Subcutaneous abdominal adipose tissue (tissue), 5 donors: Measurements from ENCODE around the gene HMCN2.

Source experiments
- H3K27ac ChIP-seq: one replicate; pipeline ENCODE4 v1.7.0; 2013; ENCODE audit warnings: low read depth, mild to moderate bottlenecking, inconsistent platforms, low read length, moderate library complexity
- H3K27me3 ChIP-seq, 5 donors: one replicate each; pipeline ENCODE4 v1.7.0; 2013; ENCODE audit warnings: low read length in 5 of 5, inconsistent platforms in 1 of 5; ENCODE audit not compliant: control insufficient read depth in 5 of 5, insufficient read depth in 4 of 5
- H3K36me3 ChIP-seq, 5 donors: one replicate each; pipeline ENCODE4 v1.7.0; 2013; ENCODE audit warnings: low read length in 5 of 5; ENCODE audit not compliant: control insufficient read depth in 5 of 5, insufficient read depth in 5 of 5
- H3K4me1 ChIP-seq, 5 donors: one replicate each; pipeline ENCODE4 v1.7.0; 2013; ENCODE audit warnings: low read length in 5 of 5, mild to moderate bottlenecking in 3 of 5, moderate library complexity in 1 of 5; ENCODE audit not compliant: control insufficient read depth in 5 of 5, insufficient read depth in 5 of 5
- H3K4me3 ChIP-seq, 5 donors: one replicate each; pipeline ENCODE4 v1.7.0; 2013; ENCODE audit warnings: low read length in 5 of 5, low read depth in 1 of 5
- H3K9ac ChIP-seq, 5 donors: one replicate each; pipeline ENCODE4 v1.7.0; 2013; ENCODE audit warnings: low read length in 5 of 5, mild to moderate bottlenecking in 4 of 5, moderate library complexity in 3 of 5
- H3K9me3 ChIP-seq, 5 donors: one replicate each; pipeline ENCODE4 v1.7.0; 2013; ENCODE audit warnings: low read length in 5 of 5; ENCODE audit not compliant: control insufficient read depth in 5 of 5
- donor health status: healthy.
- donor health status: healthy.
- donor health status: healthy.
- donor health status: healthy.
- donor health status: healthy.

The HMCN2 gene

GRCh38 chr9:130306823-130307666 lies 41.5 kb downstream of the HMCN2 start:
- Histone ChIP-seq H3K9ac (no peak overlapping the region), H3K27me3 (peaks cover 0 to 11% (median 5%) of the 10 kb centered on the region in 5 donors), H3K27ac (no peak overlapping the region), H3K4me1 (no peaks in the 10 kb centered on the region), H3K36me3 (no peaks in the 10 kb centered on the region), H3K9me3 (no peaks in the 10 kb centered on the region), H3K4me3 (no peak overlapping the region)

- no peak overlapping the region for H3K4me3 ChIP-seq
- no peaks in the 10 kb centered on the region for H3K36me3 ChIP-seq
- H3K9ac ChIP-seq, result no peak overlapping the region
- H3K9me3 ChIP-seq, result no peaks in the 10 kb centered on the region
- no peak overlapping the region for H3K27ac ChIP-seq
- H3K4me1 ChIP-seq, result no peaks in the 10 kb centered on the region
- H3K27me3 ChIP-seq, result peaks cover 0 to 11% (median 5%) of the 10 kb centered on the region in 5 donors
These were observed 42.0 kb downstream of the HMCN2 start for GRCh38 chr9:130307667-130307943.

GRCh38 chr9:130308081-130308571 lies 42.6 kb downstream of the HMCN2 start:
- H3K4me3 ChIP-seq, result no peak overlapping the region
- no peaks in the 10 kb centered on the region for H3K36me3 ChIP-seq
- no peak overlapping the region for H3K27ac ChIP-seq
- no peak overlapping the region for H3K9ac ChIP-seq
- no peaks in the 10 kb centered on the region for H3K9me3 ChIP-seq
- H3K27me3 ChIP-seq, result peaks cover 0 to 11% (median 5%) of the 10 kb centered on the region in 5 donors
- H3K4me1 ChIP-seq, result peaks cover 0 to 4% (median 0%) of the 10 kb centered on the region in 5 donors

DNA sequence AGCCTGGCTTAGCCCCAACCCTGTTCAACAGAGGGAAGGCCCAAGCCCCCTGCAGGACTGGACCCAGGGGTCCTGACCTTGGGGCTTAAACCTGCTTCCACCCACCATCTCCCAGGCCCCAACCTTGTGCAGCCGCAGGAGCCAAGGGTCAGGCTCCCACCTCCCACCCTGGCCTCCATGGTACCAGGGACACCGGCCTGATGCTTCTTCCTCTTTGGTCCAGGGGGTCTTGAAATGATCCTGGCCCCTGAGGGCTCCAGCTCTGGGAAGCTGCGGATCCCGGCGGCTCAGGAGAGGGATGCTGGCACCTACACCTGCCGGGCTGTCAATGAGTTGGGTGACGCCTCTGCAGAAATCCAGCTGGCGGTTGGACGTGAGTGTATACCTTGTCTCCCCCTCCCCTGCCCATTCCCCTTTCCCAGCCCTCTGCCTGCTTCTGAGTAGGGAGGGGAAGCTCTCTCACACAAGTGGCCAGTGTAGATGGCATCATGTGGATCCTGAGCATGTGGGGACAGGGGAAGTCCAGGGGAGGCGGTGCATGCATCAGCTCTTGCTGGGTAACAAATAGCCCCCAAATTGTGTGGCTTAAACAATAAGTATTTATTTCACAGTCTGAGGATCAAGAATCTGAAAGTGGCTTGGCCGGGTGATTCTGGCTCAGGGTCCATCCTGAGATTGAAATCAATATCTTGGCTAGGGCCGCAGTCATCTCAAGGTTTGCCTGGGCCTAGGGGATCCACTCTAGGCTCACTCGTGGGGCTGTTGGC lies 44.3 kb downstream of the HMCN2 start:
- H3K27ac ChIP-seq, result no peak overlapping the region

DNA sequence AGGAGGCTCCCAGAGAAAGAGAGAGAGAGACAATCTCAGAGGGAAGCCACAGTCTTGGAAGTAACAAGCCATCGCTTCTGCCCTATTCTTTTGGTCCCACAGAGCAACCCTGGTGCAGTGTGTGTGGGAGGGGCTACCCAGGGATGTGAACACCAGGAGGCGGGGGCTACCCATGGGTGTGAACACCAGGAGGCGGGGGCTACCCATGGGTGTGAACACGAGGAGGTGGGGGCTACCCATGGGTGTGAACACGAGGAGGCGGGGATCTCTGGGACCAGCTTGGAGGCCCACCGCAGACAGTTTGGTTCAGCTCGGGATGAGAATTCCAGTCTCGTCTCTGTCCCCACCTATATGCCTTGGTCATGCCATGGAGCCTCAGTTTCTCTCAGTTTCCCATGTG lies 44.9 kb downstream of the HMCN2 start:
- Histone ChIP-seq H3K36me3 (no peaks in the 10 kb centered on the region), H3K27me3 (peaks cover 0 to 4% (median 2%) of the 10 kb centered on the region in 5 donors), H3K9me3 (no peaks in the 10 kb centered on the region), H3K27ac (no peak overlapping the region), H3K4me3 (no peak overlapping the region), H3K4me1 (peaks cover 0 to 4% (median 0%) of the 10 kb centered on the region in 5 donors), H3K9ac (no peak overlapping the region)

More for the DNA sequence above, 44.3 kb downstream of the HMCN2 start:
- Histone ChIP-seq H3K4me3 (no peak overlapping the region), H3K27me3 (peaks cover 0 to 9% (median 4%) of the 10 kb centered on the region in 5 donors), H3K36me3 (no peaks in the 10 kb centered on the region), H3K4me1 (peaks cover 0 to 4% (median 0%) of the 10 kb centered on the region in 5 donors), H3K9me3 (no peaks in the 10 kb centered on the region), H3K9ac (no peak overlapping the region)

DNA sequence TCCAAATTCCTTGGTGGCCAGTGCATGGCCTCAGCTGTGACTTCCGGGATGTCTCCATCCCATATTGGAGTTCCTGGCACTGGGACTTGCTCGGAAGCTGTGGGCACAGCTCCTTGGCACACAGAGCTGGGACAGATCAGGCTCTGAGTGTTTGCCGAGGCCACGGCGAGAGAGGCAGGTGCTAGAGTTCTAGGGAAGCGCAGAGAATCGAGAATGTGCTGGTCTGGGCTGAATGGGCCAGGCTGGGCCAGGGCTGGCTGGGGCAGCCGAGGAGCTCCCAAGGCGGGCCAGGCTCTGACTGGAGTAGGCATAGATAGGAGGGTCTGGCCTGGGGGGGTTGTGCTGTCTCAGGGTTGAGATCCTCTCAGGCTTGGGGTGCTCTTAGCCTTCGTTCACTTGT lies 45.4 kb downstream of the HMCN2 start:
- Histone ChIP-seq H3K27ac (no peak overlapping the region), H3K9ac (no peak overlapping the region), H3K9me3 (no peaks in the 10 kb centered on the region), H3K4me1 (peaks cover 0 to 4% (median 0%) of the 10 kb centered on the region in 5 donors), H3K36me3 (no peaks in the 10 kb centered on the region), H3K27me3 (peaks cover 0 to 5% (median 1%) of the 10 kb centered on the region in 5 donors), H3K4me3 (no peak overlapping the region)

DNA sequence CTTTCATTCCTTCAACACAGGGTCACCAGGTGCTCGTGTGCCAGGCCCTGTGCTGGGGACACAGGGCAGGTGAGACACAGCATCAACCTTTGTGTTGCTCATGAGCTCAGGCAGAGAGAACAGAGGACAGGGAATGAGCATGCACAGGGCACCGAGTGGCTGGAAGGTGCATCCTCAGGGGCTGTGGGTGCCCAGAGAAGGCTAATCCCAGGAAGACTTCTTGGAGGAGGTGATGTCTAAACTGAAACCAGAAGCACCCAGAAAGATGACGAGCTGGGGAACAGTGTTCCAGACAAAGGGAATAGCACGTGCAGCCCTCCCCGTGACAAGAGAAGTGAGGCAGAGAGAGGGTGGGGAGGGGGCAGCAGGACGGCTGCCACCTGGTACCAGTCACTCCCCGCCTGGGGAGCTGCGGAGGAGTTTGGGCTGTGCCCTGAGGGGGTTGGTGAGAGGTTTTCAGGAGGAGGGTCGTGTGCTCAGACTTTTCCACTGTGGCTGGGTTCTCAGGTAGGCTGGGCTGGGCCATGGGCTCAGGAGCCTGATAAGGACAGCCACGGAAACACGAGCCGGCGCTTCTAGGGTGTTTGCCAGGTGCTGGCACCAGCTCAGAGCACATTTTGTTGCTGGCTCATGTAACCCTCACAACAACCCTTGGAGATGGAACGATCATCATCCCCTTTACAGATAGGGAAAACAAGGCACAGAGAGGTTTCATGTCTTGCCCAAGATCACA lies 46.0 kb downstream of the HMCN2 start:
- no peak overlapping the region for H3K27ac ChIP-seq
- no peaks in the 10 kb centered on the region for H3K36me3 ChIP-seq
- H3K4me3 ChIP-seq, result no peak overlapping the region
- peaks cover 0 to 4% (median 0%) of the 10 kb centered on the region in 5 donors for H3K4me1 ChIP-seq
- no peaks in the 10 kb centered on the region for H3K9me3 ChIP-seq
- no peak overlapping the region for H3K9ac ChIP-seq
- peaks cover 0 to 5% (median 3%) of the 10 kb centered on the region in 5 donors for H3K27me3 ChIP-seq

- no peak overlapping the region for H3K9ac ChIP-seq
- H3K27me3 ChIP-seq, result peaks cover 0 to 9% (median 4%) of the 10 kb centered on the region in 5 donors
- no peaks in the 10 kb centered on the region for H3K36me3 ChIP-seq
- H3K27ac ChIP-seq, result no peak overlapping the region
- no peak overlapping the region for H3K4me3 ChIP-seq
- no peaks in the 10 kb centered on the region for H3K9me3 ChIP-seq
- H3K4me1 ChIP-seq, result peaks cover 0 to 4% (median under 1%) of the 10 kb centered on the region in 5 donors
These were observed 47.7 kb downstream of the HMCN2 start for GRCh38 chr9:130313103-130313858.

- H3K4me3 ChIP-seq, result no peak overlapping the region
- H3K9me3 ChIP-seq, result no peaks in the 10 kb centered on the region
- no peak overlapping the region for H3K9ac ChIP-seq
- H3K27me3 ChIP-seq, result peaks cover 14 to 27% (median 17%) of the 10 kb centered on the region in 5 donors
- H3K27ac ChIP-seq, result no peak overlapping the region
- H3K4me1 ChIP-seq, result peaks cover 0 to 18% (median 9%) of the 10 kb centered on the region in 5 donors
- no peaks in the 10 kb centered on the region for H3K36me3 ChIP-seq
These were observed 50.1 kb downstream of the HMCN2 start for GRCh38 chr9:130315446-130316226.
